ENCODE measurements around the gene SMPD3. TPM values are rescaled to one million over a fixed set of nuclear protein-coding genes. Genes with fewer than 3 reads are reported as not detected.

The SMPD3 gene
- total and polyA plus RNA-seq, 4 donors: 1.7 to 13.9 (median 5.0) TPM

DNA sequence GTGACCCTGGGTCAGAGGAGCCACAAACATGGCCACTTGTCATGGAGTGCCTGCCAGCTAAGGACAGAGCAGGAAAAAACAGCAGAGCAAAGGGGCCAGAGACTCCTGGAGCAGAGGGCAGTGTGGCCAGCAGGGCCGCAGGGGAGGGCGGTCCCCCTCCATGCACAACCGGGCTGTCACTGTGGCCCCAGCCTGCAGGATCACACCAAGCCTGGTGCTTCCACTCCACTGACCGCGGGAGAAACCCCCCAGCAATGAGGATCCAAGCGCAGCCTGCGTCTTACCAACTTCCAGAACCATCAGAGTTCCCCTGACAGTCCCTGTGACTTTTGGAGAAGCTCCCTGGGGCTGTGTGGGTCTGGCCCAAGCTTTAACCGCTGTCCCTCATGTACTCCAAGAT is 75.5 kb downstream of the SMPD3 start:
- H3K9me3 ChIP-seq (ENCODE audit: control insufficient read depth in 4 of 4, insufficient read depth in 3 of 4, low read length in 3 of 4): no peaks in the 10 kb centered on the region
- ATAC-seq (ENCODE audit: insufficient read depth, low FRiP score) (no peak), DNase-seq (no peak)
- no peaks in the 10 kb centered on the region for H3K27me3 ChIP-seq (ENCODE audit: control insufficient read depth in 3 of 3, insufficient read depth in 3 of 3, low read length in 2 of 3)
- peaks cover 0 to 4% (median 0%) of the 10 kb centered on the region in 5 donors for H3K4me1 ChIP-seq (ENCODE audit: control insufficient read depth in 5 of 5, insufficient read depth in 5 of 5, low read length in 5 of 5)
- H3K27ac ChIP-seq (ENCODE audit: low read depth in 1 of 2, low read length in 1 of 2): no peak overlapping the region
- WGBS, 2 donors: 88 to 93% methylated on average over 8 of the region's 8 CpGs
- H3K36me3 ChIP-seq (ENCODE audit: control insufficient read depth in 4 of 4, insufficient read depth in 4 of 4, low read length in 4 of 4): no peaks in the 10 kb centered on the region
- H3K9ac ChIP-seq (ENCODE audit: insufficient read depth in 1 of 2, low read length in 2 of 2): no peak overlapping the region
- no peak overlapping the region for H3K4me3 ChIP-seq
- TF ChIP-seq, protein P1, sequence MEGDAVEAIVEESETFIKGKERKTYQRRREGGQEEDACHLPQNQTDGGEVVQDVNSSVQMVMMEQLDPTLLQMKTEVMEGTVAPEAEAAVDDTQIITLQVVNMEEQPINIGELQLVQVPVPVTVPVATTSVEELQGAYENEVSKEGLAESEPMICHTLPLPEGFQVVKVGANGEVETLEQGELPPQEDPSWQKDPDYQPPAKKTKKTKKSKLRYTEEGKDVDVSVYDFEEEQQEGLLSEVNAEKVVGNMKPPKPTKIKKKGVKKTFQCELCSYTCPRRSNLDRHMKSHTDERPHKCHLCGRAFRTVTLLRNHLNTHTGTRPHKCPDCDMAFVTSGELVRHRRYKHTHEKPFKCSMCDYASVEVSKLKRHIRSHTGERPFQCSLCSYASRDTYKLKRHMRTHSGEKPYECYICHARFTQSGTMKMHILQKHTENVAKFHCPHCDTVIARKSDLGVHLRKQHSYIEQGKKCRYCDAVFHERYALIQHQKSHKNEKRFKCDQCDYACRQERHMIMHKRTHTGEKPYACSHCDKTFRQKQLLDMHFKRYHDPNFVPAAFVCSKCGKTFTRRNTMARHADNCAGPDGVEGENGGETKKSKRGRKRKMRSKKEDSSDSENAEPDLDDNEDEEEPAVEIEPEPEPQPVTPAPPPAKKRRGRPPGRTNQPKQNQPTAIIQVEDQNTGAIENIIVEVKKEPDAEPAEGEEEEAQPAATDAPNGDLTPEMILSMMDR (IDR thresholded peaks at IDR 0.05; ENCODE audit: control extremely low read depth, extremely low read depth): no peak

DNA sequence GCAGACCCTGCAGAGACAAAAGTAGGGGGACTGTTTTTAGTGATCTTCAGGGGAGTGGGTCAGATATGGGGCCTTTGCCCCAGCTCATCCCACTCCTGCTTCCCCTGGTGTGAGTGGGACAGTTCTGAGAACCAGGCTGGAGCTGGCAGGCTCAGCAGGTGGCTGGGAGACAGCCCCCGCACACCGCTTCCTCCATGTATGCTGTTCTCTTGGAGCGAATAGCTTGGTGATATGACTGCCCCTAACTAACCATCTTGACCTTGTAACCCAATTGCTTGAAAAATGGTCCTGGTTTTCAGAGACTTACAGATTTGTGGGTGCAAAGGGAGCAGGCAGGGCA is 76.0 kb downstream of the SMPD3 start:
- Histone ChIP-seq H3K4me1 (ENCODE audit: control insufficient read depth in 5 of 5, insufficient read depth in 5 of 5, low read length in 5 of 5) (peaks cover 0 to under 1% (median 0%) of the 10 kb centered on the region in 5 donors), H3K9ac (ENCODE audit: insufficient read depth in 1 of 2, low read length in 2 of 2) (no peak overlapping the region), H3K9me3 (ENCODE audit: control insufficient read depth in 4 of 4, insufficient read depth in 3 of 4, low read length in 3 of 4) (no peaks in the 10 kb centered on the region), H3K4me3 (no peak overlapping the region), H3K27me3 (ENCODE audit: control insufficient read depth in 3 of 3, insufficient read depth in 3 of 3, low read length in 2 of 3) (no peaks in the 10 kb centered on the region), H3K27ac (ENCODE audit: low read depth in 1 of 2, low read length in 1 of 2) (no peak overlapping the region), H3K36me3 (ENCODE audit: control insufficient read depth in 4 of 4, insufficient read depth in 4 of 4, low read length in 4 of 4) (no peaks in the 10 kb centered on the region)
- TF ChIP-seq, protein P1 (IDR thresholded peaks at IDR 0.05; ENCODE audit: control extremely low read depth, extremely low read depth): no peak
- no peak for ATAC-seq (ENCODE audit: insufficient read depth, low FRiP score)
- WGBS, 2 donors: 96 to 99% methylated on average over 3 of the region's 3 CpGs
- DNase-seq: no peak

GRCh38 chr16:68371706-68372380 is 76.5 kb downstream of the SMPD3 start:
- no peak overlapping the region for H3K27ac ChIP-seq (ENCODE audit: low read depth in 1 of 2, low read length in 1 of 2)
- H3K4me1 ChIP-seq (ENCODE audit: control insufficient read depth in 5 of 5, insufficient read depth in 5 of 5, low read length in 5 of 5): no peaks in the 10 kb centered on the region
- WGBS, 2 donors: 96 to 97% methylated on average over 40 of the region's 40 CpGs
- no peak for ATAC-seq (ENCODE audit: insufficient read depth, low FRiP score)
- no peaks in the 10 kb centered on the region for H3K36me3 ChIP-seq (ENCODE audit: control insufficient read depth in 4 of 4, insufficient read depth in 4 of 4, low read length in 4 of 4)
- no peak overlapping the region for H3K4me3 ChIP-seq
- TF ChIP-seq, protein P1 (IDR thresholded peaks at IDR 0.05; ENCODE audit: control extremely low read depth, extremely low read depth): no peak
- no peak for DNase-seq
- H3K27me3 ChIP-seq (ENCODE audit: control insufficient read depth in 3 of 3, insufficient read depth in 3 of 3, low read length in 2 of 3): no peaks in the 10 kb centered on the region
- H3K9me3 ChIP-seq (ENCODE audit: control insufficient read depth in 4 of 4, insufficient read depth in 3 of 4, low read length in 3 of 4): no peaks in the 10 kb centered on the region
- no peak overlapping the region for H3K9ac ChIP-seq (ENCODE audit: insufficient read depth in 1 of 2, low read length in 2 of 2)

GRCh38 chr16:68371276-68371651 is 77.0 kb downstream of the SMPD3 start:
- Histone ChIP-seq H3K36me3 (ENCODE audit: control insufficient read depth in 4 of 4, insufficient read depth in 4 of 4, low read length in 4 of 4) (no peaks in the 10 kb centered on the region), H3K4me3 (no peak overlapping the region), H3K9me3 (ENCODE audit: control insufficient read depth in 4 of 4, insufficient read depth in 3 of 4, low read length in 3 of 4) (no peaks in the 10 kb centered on the region), H3K27me3 (ENCODE audit: control insufficient read depth in 3 of 3, insufficient read depth in 3 of 3, low read length in 2 of 3) (no peaks in the 10 kb centered on the region), H3K27ac (ENCODE audit: low read depth in 1 of 2, low read length in 1 of 2) (no peak overlapping the region), H3K4me1 (ENCODE audit: control insufficient read depth in 5 of 5, insufficient read depth in 5 of 5, low read length in 5 of 5) (no peaks in the 10 kb centered on the region), H3K9ac (ENCODE audit: insufficient read depth in 1 of 2, low read length in 2 of 2) (no peak overlapping the region)
- TF ChIP-seq, protein P1 (IDR thresholded peaks at IDR 0.05; ENCODE audit: control extremely low read depth, extremely low read depth): no peak
- DNase-seq (no peak), ATAC-seq (ENCODE audit: insufficient read depth, low FRiP score) (no peak)
- 96 to 97% methylated on average over 27 of the region's 27 CpGs for WGBS, 2 donors

Data from lung (tissue), 12 donors.